Measurements from ENCODE around the gene HNRNPF. TPM values are rescaled to one million over a fixed set of nuclear protein-coding genes. Genes with fewer than 3 reads are reported as not detected.
"Not testable (repeated sequence)": the region's sequence is repeated elsewhere in the genome, so short reads cannot be mapped to it uniquely, and the experiment has no call there.

HNRNPF gene
- total RNA-seq, 2 experiments from 2014 or later = 477 to 494 TPM

DNA sequence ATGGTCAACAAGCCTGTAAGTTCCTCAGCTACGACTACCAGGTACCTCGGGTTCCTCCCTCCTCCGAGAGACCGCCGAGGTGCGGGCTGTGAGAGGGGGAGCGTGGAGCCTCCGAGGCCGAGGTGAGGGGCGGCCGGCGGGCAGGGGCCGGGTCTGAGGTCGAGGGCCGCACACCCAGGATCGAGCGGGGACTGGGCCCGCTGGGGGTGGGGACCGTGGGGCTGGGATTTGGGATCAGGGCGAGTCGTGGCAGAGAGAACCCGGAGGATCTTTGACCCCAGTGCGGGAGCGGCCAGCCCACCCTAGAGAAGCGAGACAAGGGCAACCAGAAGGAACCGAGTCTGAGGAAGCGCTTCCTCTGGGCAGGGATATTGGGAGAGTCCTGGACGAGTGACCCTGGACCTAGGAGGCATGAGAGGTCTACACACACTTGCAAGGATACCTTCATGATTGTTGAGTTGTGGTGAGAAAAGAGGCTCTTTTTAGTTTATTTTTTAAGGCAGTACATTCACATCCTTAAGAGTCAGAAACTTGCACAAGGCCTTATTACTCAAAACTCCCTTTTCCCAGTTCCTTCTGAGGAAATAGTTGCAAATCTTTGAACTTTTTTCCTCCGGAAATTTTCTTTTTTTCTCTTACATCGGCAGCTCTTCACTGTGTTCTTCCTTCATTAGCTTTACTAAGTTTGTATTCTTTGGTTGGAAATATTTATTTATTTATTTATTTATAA, 28.3 kb upstream of the HNRNPF start:
- peaks cover 15% of the 10 kb centered on the region for H3K36me3 Mint-ChIP-seq (ENCODE audit: low read depth)

DNA sequence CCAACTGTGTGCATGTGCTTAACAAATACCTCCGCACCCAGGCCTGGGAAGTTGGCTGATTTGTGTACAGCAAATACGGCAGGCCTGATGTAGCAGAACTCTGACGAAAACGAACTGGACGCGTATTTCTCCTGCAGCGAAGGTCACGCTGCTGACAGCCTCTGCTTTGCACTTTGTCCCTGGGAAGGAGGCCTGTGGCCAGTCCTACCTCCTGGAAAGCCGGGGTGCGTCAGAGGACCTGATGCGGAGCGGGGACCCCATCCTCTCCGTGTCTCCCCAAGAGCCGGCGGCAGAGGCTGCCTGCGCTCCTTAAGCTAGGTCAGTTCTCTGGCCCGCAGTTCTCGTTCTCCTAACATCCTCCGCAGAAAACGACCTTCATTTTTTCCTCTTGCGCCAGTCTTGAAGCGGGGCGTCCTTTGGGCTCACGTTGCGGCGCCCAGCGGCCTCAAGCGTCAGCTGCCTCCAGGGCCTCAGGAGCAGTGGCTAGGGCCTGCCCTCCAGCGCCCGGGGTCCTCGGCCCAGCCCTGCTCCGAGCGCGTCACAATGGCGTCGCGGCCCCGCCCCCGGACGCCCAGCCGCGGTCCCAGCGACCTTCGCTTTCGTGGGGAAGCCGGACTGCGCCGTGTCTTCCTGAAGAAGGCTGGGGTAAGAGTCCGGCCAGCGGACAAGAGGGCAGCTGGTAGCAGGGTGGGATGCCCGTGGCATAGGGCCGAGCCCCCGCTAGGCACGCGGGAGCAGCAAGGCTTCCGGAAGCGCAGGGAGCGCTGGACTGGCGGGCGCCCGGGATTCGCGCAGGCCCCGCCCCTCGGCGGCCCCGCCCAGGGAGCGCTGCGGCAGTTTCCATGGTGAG, 27.5 kb upstream of the HNRNPF start, which contains the start of gene ZNF487:
TSS of gene ZNF487 (plus strand) at position 821 of the 850 bp plus-strand sequence. CDS start 38,703 bp downstream, outside the sequence.
- Mint-ChIP-seq H3K27me3 (no peaks in the 10 kb centered on the region), H3K9me3 (no peaks in the 10 kb centered on the region), H3K27ac (peak within 1 kb of the TSS; percentile 95), H3K36me3 (ENCODE audit: low read depth) (peaks cover 15% of the 10 kb centered on the region), H3K4me1 (peaks cover 32% of the 10 kb centered on the region), H3K4me3 (peak within 1 kb of the TSS; percentile 95)
- CTCF ChIA-PET = interaction anchor here (0.7 to 1.8 kb wide), 8 partner anchors 9 to 89 kb away, joined by 3 to 7 read pairs (median 3); no protein-coding TSS in a partner anchor
- POLR2A ChIA-PET = interaction anchor here (0.6 to 4.0 kb wide), 16 partner anchors 8 to 299 kb away, joined by 3 to 68 read pairs (median 6); partner anchors contain the start of genes CSGALNACT2 and HNRNPF
- DNase-seq = peak; percentile 92

More for the DNA sequence above, 28.3 kb upstream of the HNRNPF start:
- Mint-ChIP-seq H3K4me3 (peak overlapping the region; percentile 95), H3K27me3 (no peaks in the 10 kb centered on the region), H3K27ac (peak overlapping the region; percentile 66), H3K9me3 (no peaks in the 10 kb centered on the region), H3K4me1 (peaks cover 32% of the 10 kb centered on the region)
- no peak for DNase-seq
- ChIA-PET CTCF (interaction anchor here (1.1 to 1.8 kb wide), 6 partner anchors 10 to 89 kb away, joined by 3 to 7 read pairs (median 3); no protein-coding TSS in a partner anchor), POLR2A (interaction anchor here (0.6 to 4.0 kb wide), 12 partner anchors 9 to 43 kb away, joined by 3 to 68 read pairs (median 12); partner anchors contain the start of gene HNRNPF)

DNA sequence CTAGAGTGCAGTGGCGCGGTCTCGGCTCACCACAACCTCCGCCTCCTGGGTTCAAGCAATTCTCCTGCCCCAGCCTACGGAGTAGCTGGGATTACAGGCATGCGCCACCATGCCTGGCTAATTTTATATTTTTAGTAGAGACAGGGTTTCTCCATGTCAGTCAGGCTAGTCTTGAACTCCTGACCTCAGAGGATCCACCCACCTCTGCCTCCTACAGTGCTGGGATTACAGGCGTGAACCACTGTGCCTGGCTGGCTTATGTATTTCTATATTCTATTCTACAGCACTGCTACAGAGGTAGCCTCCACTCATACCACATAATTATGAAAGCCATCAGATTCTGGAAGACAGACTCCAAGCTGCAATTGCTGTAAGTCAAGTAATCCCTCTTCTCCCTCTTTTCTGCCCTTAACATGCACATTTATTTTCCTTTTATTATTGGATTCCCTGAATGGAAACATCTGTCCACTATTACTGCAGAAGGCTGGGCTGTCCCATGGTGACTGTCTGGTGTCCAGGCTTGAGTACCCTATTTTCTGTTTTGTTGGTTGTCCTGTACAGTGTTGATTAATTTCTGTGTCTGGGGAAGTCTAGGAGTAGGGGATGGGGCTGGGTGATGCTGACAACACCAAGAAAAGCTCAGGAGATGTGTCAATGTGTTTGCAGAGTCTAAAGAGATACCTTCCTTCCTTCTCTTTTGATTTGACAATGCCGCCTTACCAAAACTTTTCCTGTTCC, 22.1 kb upstream of the HNRNPF start:
- POLR2A ChIA-PET = interaction anchor here (1.6 to 2.7 kb wide), 2 partner anchors 10 to 24 kb away, joined by 4 to 9 read pairs; no protein-coding TSS in a partner anchor
- CTCF ChIA-PET = no interaction called here

DNA sequence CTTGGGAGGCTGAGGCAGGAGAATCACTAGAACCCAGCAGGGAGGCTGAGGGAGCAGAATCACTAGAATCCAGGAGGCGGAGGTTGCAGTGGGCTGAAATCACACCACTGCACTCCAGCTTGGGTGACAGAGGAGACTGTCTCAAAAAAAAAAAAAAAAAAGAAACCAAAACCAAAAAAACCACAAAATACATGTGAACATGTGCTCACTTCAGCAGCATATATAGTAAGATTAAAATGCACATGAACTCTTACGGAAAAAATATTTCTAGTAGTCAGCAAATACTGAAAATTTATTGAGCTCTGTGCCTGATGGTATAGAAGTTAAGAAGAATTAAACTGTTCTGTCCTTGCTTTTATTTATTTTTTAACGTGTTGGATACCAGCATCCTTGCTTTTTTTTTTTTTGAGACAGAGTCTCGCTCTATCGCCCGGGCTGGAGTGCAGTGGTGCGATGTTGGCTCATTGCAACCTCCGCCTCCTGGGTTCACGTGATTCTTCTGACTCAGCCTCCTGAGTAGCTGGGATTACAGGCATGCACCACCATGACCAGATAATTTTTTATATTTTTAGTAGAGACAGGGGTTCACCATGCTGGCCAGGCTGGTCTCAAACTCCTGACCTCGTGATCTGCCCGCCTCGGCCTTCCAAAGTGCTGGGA, 18.3 kb upstream of the HNRNPF start:
- Mint-ChIP-seq H3K27me3 (no peaks in the 10 kb centered on the region), H3K9me3 (no peaks in the 10 kb centered on the region), H3K4me1 (peaks cover 19% of the 10 kb centered on the region), H3K4me3 (peak overlapping the region; percentile 12), H3K27ac (peak overlapping the region; percentile 82), H3K36me3 (ENCODE audit: low read depth) (no peaks in the 10 kb centered on the region)
- ChIA-PET POLR2A (interaction anchor here (0.7 to 2.2 kb wide), 8 partner anchors 10 to 150 kb away, joined by 3 to 17 read pairs (median 6); partner anchors contain the start of genes HNRNPF and ZNF487), CTCF (interaction anchor here (0.6 to 1.4 kb wide), 8 partner anchors 10 to 173 kb away, joined by 3 to 4 read pairs (median 3); partner anchors contain the start of gene ZNF487)
- DNase-seq = no peak

More for the DNA sequence above, 22.1 kb upstream of the HNRNPF start:
- H3K4me3 Mint-ChIP-seq = no peak overlapping the region
- H3K36me3 Mint-ChIP-seq (ENCODE audit: low read depth) = peaks cover 7% of the 10 kb centered on the region
- H3K9me3 Mint-ChIP-seq = no peaks in the 10 kb centered on the region
- DNase-seq = no peak
- peaks cover 21% of the 10 kb centered on the region for H3K4me1 Mint-ChIP-seq
- no peaks in the 10 kb centered on the region for H3K27me3 Mint-ChIP-seq
- H3K27ac Mint-ChIP-seq = no peak overlapping the region

DNA sequence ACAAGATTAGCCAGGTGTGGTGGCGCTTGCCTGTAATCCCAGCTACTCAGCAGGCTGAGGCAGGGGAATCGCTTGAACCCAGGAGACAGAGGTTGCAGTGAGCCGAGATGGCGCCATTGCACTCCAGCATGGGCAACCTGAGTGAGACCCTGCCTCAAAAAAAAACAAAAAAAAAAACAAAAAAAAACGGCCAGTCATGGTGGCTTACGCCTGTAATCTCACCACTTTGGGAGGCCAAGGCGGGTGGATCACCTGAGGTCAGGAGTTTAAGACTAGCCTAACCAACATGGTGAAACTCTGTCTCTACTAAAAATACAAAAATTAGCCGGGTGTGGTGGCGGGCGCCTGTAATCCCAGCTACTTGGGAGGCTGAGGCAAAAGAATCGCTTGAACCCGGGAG, 17.5 kb upstream of the HNRNPF start:
- ChIA-PET CTCF (interaction anchor here (0.6 to 1.0 kb wide), 3 partner anchors 16 to 172 kb away, joined by 3 to 4 read pairs (median 3); no protein-coding TSS in a partner anchor), POLR2A (interaction anchor here (0.7 to 2.2 kb wide), 3 partner anchors 10 to 149 kb away, joined by 3 to 17 read pairs (median 12); partner anchors contain the start of genes HNRNPF and ZNF487)
- H3K27ac Mint-ChIP-seq = not testable (repeated sequence)

DNA sequence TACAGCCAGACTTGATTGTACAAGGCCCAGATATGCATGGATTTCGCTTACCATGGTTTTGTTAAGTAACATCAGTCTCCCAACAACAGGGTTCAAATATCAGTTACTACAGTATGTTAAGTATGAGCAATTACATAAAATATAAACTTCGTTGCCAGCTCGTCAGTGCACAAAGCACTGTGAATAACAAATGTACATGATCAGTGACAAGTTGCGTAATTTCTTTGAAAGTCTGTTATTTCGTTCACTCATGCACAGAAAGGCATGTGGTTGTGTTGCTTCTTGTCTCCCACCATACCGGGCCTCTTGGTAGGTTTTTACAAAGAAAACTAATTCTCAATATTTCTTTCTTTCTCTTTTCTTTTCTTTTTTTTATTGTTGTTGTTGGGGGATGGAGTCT, 15.4 kb upstream of the HNRNPF start:
- no peak overlapping the region for H3K27ac Mint-ChIP-seq
- CTCF ChIA-PET = interaction anchor here (1.2 kb wide), 1 partner anchor 20 kb away, joined by 3 read pairs; no protein-coding TSS in a partner anchor
- peaks cover 38% of the 10 kb centered on the region for H3K4me1 Mint-ChIP-seq
- DNase-seq = no peak
- H3K4me3 Mint-ChIP-seq = no peak overlapping the region
- peaks cover 3% of the 10 kb centered on the region for H3K36me3 Mint-ChIP-seq (ENCODE audit: low read depth)
- POLR2A ChIA-PET = interaction anchor here (0.6 to 1.0 kb wide), 2 partner anchors 19 to 348 kb away, joined by 3 read pairs; no protein-coding TSS in a partner anchor
- no peaks in the 10 kb centered on the region for H3K9me3 Mint-ChIP-seq
- H3K27me3 Mint-ChIP-seq = no peaks in the 10 kb centered on the region

More for the DNA sequence above, 17.5 kb upstream of the HNRNPF start:
- not testable (repeated sequence) for H3K27me3 Mint-ChIP-seq; DNase-seq; H3K36me3 Mint-ChIP-seq (ENCODE audit: low read depth); H3K4me3 Mint-ChIP-seq; H3K9me3 Mint-ChIP-seq
- peaks cover 22% of the 10 kb centered on the region for H3K4me1 Mint-ChIP-seq

DNA sequence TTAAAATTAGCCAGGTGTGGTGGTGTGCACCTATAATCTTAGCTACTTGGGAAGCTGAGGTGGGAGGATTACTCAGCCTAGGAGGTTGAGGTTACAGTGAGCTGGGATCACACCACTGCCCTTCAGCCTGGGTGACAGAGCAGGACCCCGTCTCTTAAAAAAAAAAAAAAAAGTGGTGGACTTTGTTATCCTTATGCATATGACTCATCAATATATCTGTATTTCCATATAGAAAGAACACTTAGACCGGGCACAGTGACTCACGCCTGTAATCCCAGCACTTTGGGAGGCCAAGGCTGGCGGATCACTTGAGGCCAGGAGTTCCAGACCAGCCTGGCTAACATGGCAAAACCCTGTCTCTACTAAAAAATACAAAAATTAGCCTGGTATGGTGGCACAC, 13.0 kb upstream of the HNRNPF start:
- H3K36me3 Mint-ChIP-seq (ENCODE audit: low read depth); H3K27me3 Mint-ChIP-seq; DNase-seq; H3K9me3 Mint-ChIP-seq: not testable (repeated sequence)
- ChIA-PET POLR2A (interaction anchor here (0.9 to 5.3 kb wide), 6 partner anchors 10 to 28 kb away, joined by 3 to 197 read pairs (median 8); partner anchors contain the start of genes HNRNPF and ZNF487), CTCF (interaction anchor here (0.7 kb wide), 1 partner anchor 11 kb away, joined by 3 read pairs; no protein-coding TSS in a partner anchor)
- Mint-ChIP-seq H3K4me3 (peak overlapping the region; percentile 85), H3K27ac (peak overlapping the region; percentile 53), H3K4me1 (peaks cover 52% of the 10 kb centered on the region)

DNA sequence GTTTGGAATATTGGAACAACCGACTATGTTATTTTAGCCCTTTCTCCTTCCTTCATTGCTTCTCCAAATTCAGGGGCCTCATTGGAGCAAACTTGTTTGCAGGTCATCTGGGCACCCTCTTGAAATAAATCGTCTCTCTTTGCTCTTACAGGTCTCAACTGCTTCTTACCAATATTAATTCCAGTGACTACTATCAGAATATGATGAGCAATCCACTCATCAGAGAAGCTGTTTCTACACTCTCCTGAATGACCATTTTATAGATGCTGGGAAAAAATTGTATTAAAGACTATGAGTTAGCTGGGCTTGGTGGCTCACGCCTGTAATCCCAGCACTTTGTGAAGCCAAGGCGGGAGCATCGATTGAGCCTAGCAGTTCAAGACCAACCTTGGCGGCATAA, 12.5 kb upstream of the HNRNPF start:
- peaks cover 51% of the 10 kb centered on the region for H3K4me1 Mint-ChIP-seq
- H3K4me3 Mint-ChIP-seq = peak overlapping the region; percentile 85
- H3K36me3 Mint-ChIP-seq (ENCODE audit: low read depth) = peaks cover 3% of the 10 kb centered on the region
- H3K27ac Mint-ChIP-seq = peak overlapping the region; percentile 53
- no peak for DNase-seq
- ChIA-PET POLR2A (interaction anchor here (0.9 to 5.3 kb wide), 7 partner anchors 11 to 28 kb away, joined by 3 to 197 read pairs (median 7); partner anchors contain the start of genes HNRNPF and ZNF487), CTCF (interaction anchor here (0.7 kb wide), 1 partner anchor 11 kb away, joined by 3 read pairs; no protein-coding TSS in a partner anchor)
- no peaks in the 10 kb centered on the region for H3K27me3 Mint-ChIP-seq
- no peaks in the 10 kb centered on the region for H3K9me3 Mint-ChIP-seq

DNA sequence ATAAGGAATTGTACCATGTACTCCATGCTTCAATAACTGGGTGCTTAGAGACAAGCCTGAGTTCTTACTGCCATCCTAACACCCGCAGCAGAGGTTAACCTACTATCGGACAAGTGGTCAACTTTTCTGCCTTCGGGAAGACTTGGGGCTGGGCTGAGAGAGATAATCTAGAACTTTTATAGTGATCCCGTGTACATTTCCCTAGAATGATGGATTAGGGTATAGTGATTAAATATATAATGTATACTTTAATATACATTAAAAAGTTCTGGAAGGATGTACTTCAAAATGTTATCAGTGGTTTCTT, 12.2 kb upstream of the HNRNPF start:
- Mint-ChIP-seq H3K4me1 (peaks cover 50% of the 10 kb centered on the region), H3K27ac (peak overlapping the region; percentile 99), H3K9me3 (no peaks in the 10 kb centered on the region), H3K4me3 (peak overlapping the region; percentile 85), H3K36me3 (ENCODE audit: low read depth) (peaks cover 3% of the 10 kb centered on the region), H3K27me3 (no peaks in the 10 kb centered on the region)
- ChIA-PET CTCF (interaction anchor here (0.8 to 3.1 kb wide), 3 partner anchors 12 to 65 kb away, joined by 3 to 8 read pairs (median 4); no protein-coding TSS in a partner anchor), POLR2A (interaction anchor here (1.1 to 5.3 kb wide), 11 partner anchors 11 to 283 kb away, joined by 3 to 197 read pairs (median 8); partner anchors contain the start of genes CSGALNACT2, HNRNPF and ZNF487)
- no peak for DNase-seq

DNA sequence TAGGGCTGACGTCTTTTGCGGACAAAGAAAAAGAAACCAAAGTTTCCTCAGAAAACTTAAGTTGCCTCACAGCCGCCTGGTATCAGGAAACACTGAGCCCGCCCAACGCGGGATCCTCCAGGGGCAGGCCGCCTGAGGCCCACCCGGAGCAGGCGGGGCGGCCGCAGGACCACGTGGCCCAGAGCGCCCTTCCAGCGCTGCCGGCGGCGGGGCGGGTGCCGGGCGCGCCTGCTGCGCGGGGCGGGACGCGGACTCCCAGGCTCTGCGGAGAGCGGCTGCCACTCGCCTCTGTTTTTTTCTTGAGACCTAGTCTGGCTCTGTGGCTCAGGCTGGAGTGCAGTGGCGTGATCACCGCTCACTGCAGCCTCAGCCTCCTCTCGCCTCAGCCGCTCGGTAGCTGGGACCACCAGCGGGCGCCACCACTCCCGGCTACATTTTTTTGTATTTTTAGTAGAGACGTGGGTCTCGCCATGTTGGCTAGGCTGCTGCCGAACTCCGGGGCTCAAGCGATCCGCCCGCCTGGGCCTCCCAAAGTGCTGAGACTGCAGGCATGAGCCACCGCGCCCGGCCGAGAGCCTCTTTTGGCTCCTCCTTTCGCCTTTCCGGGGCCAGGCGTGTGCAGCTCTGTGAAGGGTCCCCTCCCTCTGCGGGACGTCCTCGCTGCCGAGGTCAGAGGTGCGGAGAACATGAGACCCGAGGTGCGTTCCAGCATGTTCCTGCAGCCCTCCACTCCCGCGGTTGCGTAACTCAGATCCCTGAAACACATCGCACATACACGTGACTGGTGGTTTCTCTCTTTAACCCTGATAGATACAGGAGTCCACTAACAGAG, 11.6 kb upstream of the HNRNPF start:
- peak overlapping the region; percentile 99 for H3K27ac Mint-ChIP-seq
- H3K27me3 Mint-ChIP-seq = no peaks in the 10 kb centered on the region
- peak; percentile 90 for DNase-seq
- H3K4me1 Mint-ChIP-seq = peaks cover 47% of the 10 kb centered on the region
- H3K4me3 Mint-ChIP-seq = peak overlapping the region; percentile 85
- H3K9me3 Mint-ChIP-seq = no peaks in the 10 kb centered on the region
- peaks cover 3% of the 10 kb centered on the region for H3K36me3 Mint-ChIP-seq (ENCODE audit: low read depth)
- ChIA-PET CTCF (interaction anchor here (0.8 to 3.1 kb wide), 5 partner anchors 11 to 64 kb away, joined by 3 to 14 read pairs (median 7); partner anchors contain the start of genes HNRNPF and ZNF487), POLR2A (interaction anchor here (0.7 to 5.3 kb wide), 14 partner anchors 12 to 300 kb away, joined by 3 to 197 read pairs (median 6); partner anchors contain the start of genes CSGALNACT2, HNRNPF and ZNF487)
